B cell (primary cell): ENCODE results near the gene TLX3. TPM values are rescaled to one million over a fixed set of nuclear protein-coding genes. Genes with fewer than 3 reads are reported as not detected.

ENCODE experiments used
- ATAC-seq: fragments of 200-7000 bp; cut with Tn5 transposase; one replicate; pipeline ENCODE4 v1.10.0; 2021; ENCODE audit warnings: low read depth, mild to moderate bottlenecking, moderate number of reproducible peaks, moderate library complexity
- CTCF ChIA-PET: fragments of 350-600 bp; sonication (Branson Sonifier 250); formaldehyde crosslinking; loops from one replicate; lab custom pipeline; 2021; ENCODE audit warnings: antibody characterized with exemption, inconsistent platforms; lab: Charles Lee
- POLR2A ChIA-PET: fragments of 350-600 bp; sonication (Branson Sonifier 250); formaldehyde crosslinking; loops from one replicate; lab custom pipeline; 2021; ENCODE audit warnings: antibody characterized with exemption; lab: Charles Lee
- DNase-seq: peaks from one replicate; pipeline ENCODE4 v3.0.0; 2013
- H2AFZ ChIP-seq: 2 replicates; pipeline ENCODE4 v1.6.1; 2012; ENCODE audit warnings: mild to moderate bottlenecking, low read depth, low read length; ENCODE audit not compliant: insufficient read depth, poor library complexity, severe bottlenecking
- H3K27ac ChIP-seq, 2 donors: 1 replicate in 1 of 2; 2 replicates in 1 of 2; pipeline ENCODE4 v1.5.1; 2012 to 2013; ENCODE audit warnings: low read length in 2 of 2, mild to moderate bottlenecking in 2 of 2, moderate library complexity in 1 of 2
- H3K27me3 ChIP-seq, 4 experiments: fragments of 200-600 bp in 1 of 4; sonication (generic) in 1 of 4; replicated peaks in 1 of 4; 1 replicate in 2 of 4; 2 replicates in 2 of 4; pipeline versions ENCODE4 v1.6.1 to v1.7.0; 2013 to 2016; ENCODE audit warnings: low read length in 3 of 4, mild to moderate bottlenecking in 2 of 4, mixed read lengths in 1 of 4, moderate library complexity in 1 of 4; ENCODE audit not compliant: insufficient read depth in 4 of 4, control insufficient read depth in 3 of 4; ENCODE audit errors: control extremely low read depth in 1 of 4
- H3K36me3 ChIP-seq, 2 experiments: replicated peaks in 1 of 2; 1 replicate in 1 of 2; 2 replicates in 1 of 2; pipeline versions ENCODE4 v1.6.1 to v1.7.1; 2013; ENCODE audit warnings: low read length in 1 of 2; ENCODE audit not compliant: insufficient read depth in 2 of 2, control insufficient read depth in 1 of 2; ENCODE audit errors: control extremely low read depth in 1 of 2, extremely low read depth in 1 of 2
- H3K4me1 ChIP-seq, 2 donors: fragments of 200-600 bp in 1 of 2; sonication (generic) in 1 of 2; 1 replicate in 1 of 2; 2 replicates in 1 of 2; pipeline versions ENCODE4 v1.5.1 to v1.6.1; 2013 to 2017; ENCODE audit warnings: low read length in 2 of 2; ENCODE audit not compliant: control insufficient read depth in 2 of 2, insufficient read depth in 2 of 2
- H3K4me2 ChIP-seq: replicated peaks from 2 replicates; pipeline ENCODE3; 2012; ENCODE audit warnings: mild to moderate bottlenecking, low read depth, low read length; ENCODE audit not compliant: poor library complexity, severe bottlenecking
- H3K4me3 ChIP-seq, 5 experiments: fragments of 200-600 bp in 1 of 5; sonication (generic) in 1 of 5; 1 replicate in 3 of 5; 2 replicates in 2 of 5; pipeline versions ENCODE4 v1.5.1 to v1.7.0; 2011 to 2016; ENCODE audit warnings: low read length in 4 of 5, mild to moderate bottlenecking in 4 of 5, low read depth in 2 of 5, control low read depth in 1 of 5, moderate library complexity in 1 of 5; ENCODE audit not compliant: insufficient read depth in 1 of 5; ENCODE audit errors: control extremely low read depth in 1 of 5, extremely low read depth in 1 of 5
- H3K79me2 ChIP-seq: fragments of 200-600 bp; sonication (generic); one replicate; pipeline ENCODE4 v1.6.0; 2016; ENCODE audit warnings: low read length; ENCODE audit not compliant: control insufficient read depth, insufficient read depth
- H3K9ac ChIP-seq: fragments of 200-600 bp; sonication (generic); 2 replicates; pipeline ENCODE4 v1.6.1; 2017; ENCODE audit warnings: mild to moderate bottlenecking, low read length, moderate library complexity
- H3K9me3 ChIP-seq, 3 donors: one replicate each; pipeline versions ENCODE4 v1.6.1 to v1.7.1; 2013; ENCODE audit warnings: low read length in 2 of 3; ENCODE audit not compliant: control insufficient read depth in 2 of 3, insufficient read depth in 1 of 3; ENCODE audit errors: control extremely low read depth in 1 of 3
- H4K20me1 ChIP-seq: 2 replicates; pipeline ENCODE4 v1.6.0; 2012; ENCODE audit warnings: mild to moderate bottlenecking, low read length; ENCODE audit not compliant: insufficient read depth, control insufficient read depth, poor library complexity, severe bottlenecking
- H3K27ac Mint-ChIP-seq: one replicate; pipeline ENCODE4 v1.8.0; 2021; ENCODE audit warnings: mixed read lengths
- H3K27me3 Mint-ChIP-seq: one replicate; pipeline ENCODE4 v1.8.0; 2021; ENCODE audit warnings: mixed read lengths
- H3K4me1 Mint-ChIP-seq: one replicate; pipeline ENCODE4 v1.8.0; 2021; ENCODE audit warnings: mixed read lengths
- H3K4me3 Mint-ChIP-seq: one replicate; pipeline ENCODE4 v1.8.0; 2021; ENCODE audit warnings: mixed read lengths
- H3K9me3 Mint-ChIP-seq: one replicate; pipeline ENCODE4 v1.8.0; 2022; ENCODE audit warnings: mixed read lengths; ENCODE audit not compliant: insufficient read depth
- CTCF ChIP-seq: fragments of 200-600 bp; IDR thresholded peaks from one replicate; pipeline ENCODE4 v1.8.0; 2022; ENCODE audit warnings: antibody characterized with exemption, mild to moderate bottlenecking
- EZH2 ChIP-seq: IDR thresholded peaks from 2 replicates; pipeline ENCODE4 v1.6.1; 2012; ENCODE audit warnings: borderline replicate concordance, low read depth, mild to moderate bottlenecking, moderate library complexity, low read length; ENCODE audit not compliant: insufficient read depth, poor library complexity, severe bottlenecking
- WGBS: methylation state at CpG from one replicate; pipeline ENCODE4 v1.1.5; 2013; ENCODE audit warnings: missing lambda C conversion rate; ENCODE audit not compliant: insufficient coverage; 5-methylcytosine and 5-hydroxymethylcytosine counted together
- intact Hi-C: fragments of 100-400 bp; cut with micrococcal nuclease; formaldehyde crosslinking; loops from one replicate; pipeline ENCODE4 v1.10.0; 2022
- polyA plus RNA-seq: library from polyadenylated mRNA; depleted of rRNA; stranded (reverse); fragments of >200 nt; gene quantifications from 2 replicates; pipeline ENCODE4 v1.2.3, GENCODE V29; 2012
- total RNA-seq, 2 donors: library from RNA; stranded (reverse); fragments of 120-200 nt in 1 of 2; gene quantifications; 1 replicate in 1 of 2; 2 replicates in 1 of 2; pipeline versions ENCODE4 v1.2.3 to v1.2.4, GENCODE V29; 2013 to 2022

The TLX3 gene
- total and polyA plus RNA-seq, 2 donors (not counting 1 experiment from before 2014, with no cell fraction given), result not detected

GRCh38 chr5:171322527-171322926 is 13.5 kb downstream of the TLX3 start:
- ATAC-seq (no peak), DNase-seq (no peak)
- Histone ChIP-seq H3K4me1 (no peaks in the 10 kb centered on the region), H3K4me3 (no peak overlapping the region), H3K27ac (no peak overlapping the region), H3K27me3 (peaks cover 0 to 48% (median 14%) of the 10 kb centered on the region in 4 experiments), H3K9ac (no peak overlapping the region), H4K20me1 (no peaks in the 10 kb centered on the region), H3K9me3 (peaks cover 0 to 14% (median 0%) of the 10 kb centered on the region in 3 donors), H3K79me2 (no peaks in the 10 kb centered on the region), H3K4me2 (no peak overlapping the region), H2AFZ (no peak overlapping the region), H3K36me3 (no peaks in the 10 kb centered on the region)
- no peaks in the 10 kb centered on the region for H3K9me3 Mint-ChIP-seq
- ChIA-PET CTCF (no interaction called here), POLR2A (interaction anchor here (0.8 kb wide), 1 partner anchor 61 kb away, joined by 3 read pairs; no protein-coding TSS in a partner anchor)
- peaks cover 76% of the 10 kb centered on the region for H3K27me3 Mint-ChIP-seq
- H3K27ac Mint-ChIP-seq, result no peak overlapping the region
- no peaks in the 10 kb centered on the region for H3K4me1 Mint-ChIP-seq
- TF ChIP-seq CTCF (no peak), EZH2 (no peak)
- no CpG with 5 or more reads among the region's 5 CpGs for WGBS
- no peak overlapping the region for H3K4me3 Mint-ChIP-seq
- intact Hi-C loops, result no loop called here

GRCh38 chr5:171323007-171323406 is 14.0 kb downstream of the TLX3 start:
- no peak for TF ChIP-seq EZH2
- TF ChIP-seq CTCF, result no peak
- no peak overlapping the region for H3K27ac ChIP-seq
- no peaks in the 10 kb centered on the region for H3K4me1 Mint-ChIP-seq
- H3K4me3 ChIP-seq, result no peak overlapping the region
- H3K9me3 ChIP-seq, result peaks cover 0 to 9% (median 0%) of the 10 kb centered on the region in 3 donors
- intact Hi-C loops, result no loop called here
- H3K9me3 Mint-ChIP-seq, result no peaks in the 10 kb centered on the region
- ATAC-seq (no peak), DNase-seq (no peak)
- no peak overlapping the region for H2AFZ ChIP-seq
- H3K4me1 ChIP-seq, result no peaks in the 10 kb centered on the region
- CTCF ChIA-PET, result no interaction called here
- POLR2A ChIA-PET, result interaction anchor here (0.8 kb wide), 1 partner anchor 61 kb away, joined by 3 read pairs; no protein-coding TSS in a partner anchor
- peaks cover 76% of the 10 kb centered on the region for H3K27me3 Mint-ChIP-seq
- no peaks in the 10 kb centered on the region for H4K20me1 ChIP-seq
- no peak overlapping the region for H3K27ac Mint-ChIP-seq
- no peak overlapping the region for H3K9ac ChIP-seq
- whole genome bisulfite sequencing, result 96% methylated on average over 2 of the region's 3 CpGs
- no peak overlapping the region for H3K4me2 ChIP-seq
- no peak overlapping the region for H3K4me3 Mint-ChIP-seq
- no peaks in the 10 kb centered on the region for H3K79me2 ChIP-seq
- H3K27me3 ChIP-seq, result peaks cover 0 to 43% (median 12%) of the 10 kb centered on the region in 4 experiments
- H3K36me3 ChIP-seq, result no peaks in the 10 kb centered on the region
